CD14-positive monocyte (primary cell): ENCODE results near the gene NDUFA5. TPM values are rescaled to one million over a fixed set of nuclear protein-coding genes. Genes with fewer than 3 reads are reported as not detected.

Experiments used
- DNase-seq, 3 donors: peaks; one replicate each; pipeline ENCODE4 v3.0.0-alpha.2; 2011 to 2022
- H2AFZ ChIP-seq: 2 replicates; pipeline ENCODE4 v1.6.0; 2012; ENCODE audit warnings: mild to moderate bottlenecking, low read depth, low read length, inconsistent platforms; ENCODE audit not compliant: insufficient read depth, poor library complexity, severe bottlenecking
- H3K27ac ChIP-seq, 2 donors: 1 replicate in 1 of 2; 2 replicates in 1 of 2; pipeline ENCODE4 v1.5.1; 2012 to 2013; ENCODE audit warnings: low read length in 2 of 2, control low read depth in 1 of 2, inconsistent platforms in 1 of 2, low read depth in 1 of 2, mild to moderate bottlenecking in 1 of 2
- H3K27me3 ChIP-seq, 2 donors: one replicate each; pipeline versions ENCODE4 v1.6.0 to v1.6.1; 2011 to 2013; ENCODE audit warnings: low read length in 2 of 2; ENCODE audit not compliant: control insufficient read depth in 2 of 2, insufficient read depth in 2 of 2
- H3K36me3 ChIP-seq, 2 donors: replicated peaks in 1 of 2; 1 replicate in 1 of 2; 2 replicates in 1 of 2; pipeline versions ENCODE4 v1.5.1 to v1.6.1; 2012 to 2013; ENCODE audit warnings: low read length in 2 of 2, control low read depth in 1 of 2, inconsistent platforms in 1 of 2, mild to moderate bottlenecking in 1 of 2; ENCODE audit not compliant: insufficient read depth in 2 of 2, control insufficient read depth in 1 of 2
- H3K4me1 ChIP-seq, 2 donors: 1 replicate in 1 of 2; 2 replicates in 1 of 2; pipeline versions ENCODE4 v1.5.1 to v1.6.1; 2012 to 2013; ENCODE audit warnings: low read length in 2 of 2, control low read depth in 1 of 2, inconsistent platforms in 1 of 2, mild to moderate bottlenecking in 1 of 2, moderate library complexity in 1 of 2; ENCODE audit not compliant: insufficient read depth in 2 of 2, control insufficient read depth in 1 of 2
- H3K4me2 ChIP-seq: replicated peaks from 2 replicates; pipeline ENCODE3; 2012; ENCODE audit warnings: low read length, moderate library complexity, mild to moderate bottlenecking; ENCODE audit not compliant: poor library complexity, severe bottlenecking; ENCODE audit errors: extremely low read depth
- H3K4me3 ChIP-seq, 3 experiments: fragments of 200-600 bp in 1 of 3; sonication (generic) in 1 of 3; replicated peaks in 1 of 3; 1 replicate in 2 of 3; 2 replicates in 1 of 3; pipeline ENCODE4 v1.5.1; 2011 to 2013; ENCODE audit warnings: low read length in 3 of 3, mild to moderate bottlenecking in 3 of 3, control low read depth in 2 of 3, low read depth in 2 of 3, inconsistent platforms in 1 of 3, moderate library complexity in 1 of 3
- H3K79me2 ChIP-seq: 2 replicates; pipeline ENCODE4 v1.6.0; 2012; ENCODE audit warnings: mild to moderate bottlenecking, control low read depth, inconsistent platforms, low read length, moderate library complexity; ENCODE audit not compliant: insufficient read depth
- H3K9ac ChIP-seq: 2 replicates; pipeline ENCODE4 v1.6.0; 2017; ENCODE audit warnings: low read length, mild to moderate bottlenecking; ENCODE audit not compliant: insufficient read depth, poor library complexity, severe bottlenecking
- H3K9me3 ChIP-seq, 2 donors: replicated peaks in 1 of 2; 1 replicate in 1 of 2; 2 replicates in 1 of 2; pipeline versions ENCODE4 v1.5.1 to v1.6.1; 2012 to 2013; ENCODE audit warnings: low read length in 2 of 2, control low read depth in 1 of 2; ENCODE audit not compliant: control insufficient read depth in 1 of 2, insufficient read depth in 1 of 2
- H4K20me1 ChIP-seq: 2 replicates; pipeline ENCODE4 v1.6.0; 2012; ENCODE audit warnings: mild to moderate bottlenecking, low read length, control low read depth, moderate library complexity; ENCODE audit not compliant: insufficient read depth
- H3K27ac Mint-ChIP-seq, 7 donors: one replicate each; pipeline ENCODE4 v1.8.0; 2020; ENCODE audit warnings: mild to moderate bottlenecking in 7 of 7, mixed read lengths in 7 of 7, moderate library complexity in 6 of 7, inconsistent platforms in 2 of 7
- H3K27me3 Mint-ChIP-seq, 3 donors: one replicate each; pipeline ENCODE4 v1.8.0; 2021 to 2022; ENCODE audit warnings: low read depth in 3 of 3, mild to moderate bottlenecking in 3 of 3, mixed read lengths in 3 of 3, moderate library complexity in 3 of 3, inconsistent platforms in 1 of 3
- H3K36me3 Mint-ChIP-seq, 2 donors: one replicate each; pipeline ENCODE4 v1.8.0; 2020; ENCODE audit warnings: mixed read lengths in 2 of 2, inconsistent platforms in 1 of 2, mild to moderate bottlenecking in 1 of 2
- H3K4me1 Mint-ChIP-seq: one replicate; pipeline ENCODE4 v1.8.0; 2020; ENCODE audit warnings: mild to moderate bottlenecking, mixed read lengths
- H3K4me3 Mint-ChIP-seq, 2 donors: one replicate each; pipeline ENCODE4 v1.8.0; 2020; ENCODE audit warnings: mild to moderate bottlenecking in 2 of 2, mixed read lengths in 2 of 2, moderate library complexity in 1 of 2
- H3K9me3 Mint-ChIP-seq, 7 donors: one replicate each; pipeline ENCODE4 v1.8.0; 2020 to 2022; ENCODE audit warnings: mixed read lengths in 7 of 7, mild to moderate bottlenecking in 6 of 7, moderate library complexity in 6 of 7, inconsistent platforms in 2 of 7
- WGBS: methylation state at CpG from one replicate; pipeline ENCODE4 v1.1.5; 2013; ENCODE audit warnings: missing lambda C conversion rate; ENCODE audit not compliant: insufficient coverage; 5-methylcytosine and 5-hydroxymethylcytosine counted together
- intact Hi-C, 2 donors: fragments of 100-400 bp; cut with micrococcal nuclease; formaldehyde crosslinking; loops; one replicate each; pipeline versions ENCODE4 v1.15.0 to v1.15.1; 2023
- polyA plus RNA-seq, 3 donors: library from polyadenylated mRNA; depleted of rRNA in 1 of 3; unstranded in 2 of 3; stranded (reverse) in 1 of 3; fragments of 300-500 nt in 2 of 3; fragments of >200 nt in 1 of 3; fragmentation: Illumina TruSeq in 2 of 3; gene quantifications; 1 replicate in 2 of 3; 2 replicates in 1 of 3; pipeline ENCODE4 v1.2.3, GENCODE V29; 2012 to 2021
- TF ChIP-seq, protein P1 (sequence below): fragments of 200-600 bp; IDR thresholded peaks from one replicate; pipeline ENCODE4 v1.8.0; 2022; ENCODE audit warnings: antibody characterized with exemption, mild to moderate bottlenecking

NDUFA5 gene
- polyA plus RNA-seq, 3 donors = 6.9 to 49.2 (median 37.3) TPM

DNA sequence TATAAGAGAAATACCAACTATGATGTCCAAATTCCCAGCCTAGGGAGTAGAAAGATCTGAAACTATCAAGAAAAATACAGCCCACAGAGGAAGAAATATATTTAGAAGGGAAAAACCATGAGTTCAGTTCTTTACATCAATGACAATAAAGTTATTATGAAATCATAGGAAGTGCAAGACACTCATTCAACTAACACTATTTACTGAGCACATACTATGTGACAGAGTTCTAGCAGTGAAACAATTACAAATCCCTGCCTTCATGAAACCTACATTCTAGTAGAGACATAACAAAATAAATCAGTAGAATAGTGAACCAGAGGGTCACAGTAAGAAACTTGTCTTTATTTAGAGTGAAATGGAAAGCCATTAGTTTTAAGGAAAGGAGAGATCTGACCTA, 2.1 kb downstream of the NDUFA5 start:
- no peak for DNase-seq
- no peak overlapping the region for H2AFZ ChIP-seq
- no peak overlapping the region for H3K9ac ChIP-seq
- TF ChIP-seq, protein P1, sequence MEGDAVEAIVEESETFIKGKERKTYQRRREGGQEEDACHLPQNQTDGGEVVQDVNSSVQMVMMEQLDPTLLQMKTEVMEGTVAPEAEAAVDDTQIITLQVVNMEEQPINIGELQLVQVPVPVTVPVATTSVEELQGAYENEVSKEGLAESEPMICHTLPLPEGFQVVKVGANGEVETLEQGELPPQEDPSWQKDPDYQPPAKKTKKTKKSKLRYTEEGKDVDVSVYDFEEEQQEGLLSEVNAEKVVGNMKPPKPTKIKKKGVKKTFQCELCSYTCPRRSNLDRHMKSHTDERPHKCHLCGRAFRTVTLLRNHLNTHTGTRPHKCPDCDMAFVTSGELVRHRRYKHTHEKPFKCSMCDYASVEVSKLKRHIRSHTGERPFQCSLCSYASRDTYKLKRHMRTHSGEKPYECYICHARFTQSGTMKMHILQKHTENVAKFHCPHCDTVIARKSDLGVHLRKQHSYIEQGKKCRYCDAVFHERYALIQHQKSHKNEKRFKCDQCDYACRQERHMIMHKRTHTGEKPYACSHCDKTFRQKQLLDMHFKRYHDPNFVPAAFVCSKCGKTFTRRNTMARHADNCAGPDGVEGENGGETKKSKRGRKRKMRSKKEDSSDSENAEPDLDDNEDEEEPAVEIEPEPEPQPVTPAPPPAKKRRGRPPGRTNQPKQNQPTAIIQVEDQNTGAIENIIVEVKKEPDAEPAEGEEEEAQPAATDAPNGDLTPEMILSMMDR = no peak
- no peak overlapping the region for H3K4me2 ChIP-seq
- Mint-ChIP-seq H3K36me3 (peaks cover 13 to 28% of the 10 kb centered on the region in 2 donors), H3K4me1 (peaks cover 7% of the 10 kb centered on the region), H3K27me3 (peaks cover 0 to 5% (median 4%) of the 10 kb centered on the region in 3 donors), H3K27ac (no peak overlapping the region), H3K4me3 (no peak overlapping the region), H3K9me3 (peaks cover 0 to 3% (median 0%) of the 10 kb centered on the region in 7 donors)
- intact Hi-C loops = loop anchor here in 1 of 2 donors (10.0 kb wide), 2 partner anchors 189 to 1379 kb away; partner anchors contain the start of gene WASL
- peaks cover 11 to 25% of the 10 kb centered on the region in 2 donors for H3K36me3 ChIP-seq
- peaks cover 15 to 20% of the 10 kb centered on the region in 2 donors for H3K4me1 ChIP-seq
- no peak overlapping the region for H3K27ac ChIP-seq
- peaks cover under 1 to 6% of the 10 kb centered on the region in 2 donors for H3K27me3 ChIP-seq
- no peaks in the 10 kb centered on the region for H3K9me3 ChIP-seq
- H3K4me3 ChIP-seq = no peak overlapping the region
- H4K20me1 ChIP-seq = peaks cover 7% of the 10 kb centered on the region
- peaks cover 32% of the 10 kb centered on the region for H3K79me2 ChIP-seq

DNA sequence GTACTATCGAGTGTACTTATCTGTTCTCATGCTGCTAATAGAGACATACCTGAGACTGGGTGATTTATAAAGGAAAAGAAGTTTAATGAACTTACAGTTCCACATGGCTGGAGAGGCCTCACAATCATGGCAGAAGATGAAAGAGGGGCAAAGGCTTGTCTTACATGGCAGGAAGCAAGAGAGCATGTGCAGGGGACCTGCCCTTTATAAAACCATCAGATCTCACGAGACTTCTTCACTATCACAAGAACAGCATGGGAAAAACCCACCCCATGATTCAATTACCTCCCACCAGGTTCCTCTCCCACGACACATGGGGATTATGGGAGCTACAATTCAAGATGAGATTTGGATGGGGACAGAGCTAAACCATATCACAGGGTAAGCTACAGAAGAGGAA, 4.5 kb downstream of the NDUFA5 start:
- Histone ChIP-seq H3K9me3 (no peaks in the 10 kb centered on the region), H4K20me1 (peaks cover 10% of the 10 kb centered on the region), H3K9ac (no peak overlapping the region), H3K36me3 (peaks cover 23 to 48% of the 10 kb centered on the region in 2 donors), H3K4me3 (no peak overlapping the region), H3K4me2 (no peak overlapping the region), H3K27ac (no peak overlapping the region), H3K4me1 (peaks cover 13 to 17% of the 10 kb centered on the region in 2 donors), H3K79me2 (peaks cover 32% of the 10 kb centered on the region), H2AFZ (no peak overlapping the region), H3K27me3 (no peaks in the 10 kb centered on the region)
- Mint-ChIP-seq H3K4me3 (no peak overlapping the region), H3K27me3 (no peaks in the 10 kb centered on the region), H3K4me1 (peaks cover 8% of the 10 kb centered on the region), H3K9me3 (peaks cover 0 to 3% (median 0%) of the 10 kb centered on the region in 7 donors), H3K36me3 (peaks cover 30 to 46% of the 10 kb centered on the region in 2 donors), H3K27ac (no peak overlapping the region)
- intact Hi-C loops = loop anchor here in 1 of 2 donors (10.0 kb wide), 2 partner anchors 192 to 1382 kb away; partner anchors contain the start of gene WASL
- no CpG with 5 or more reads among the region's 3 CpGs for whole genome bisulfite sequencing
- TF ChIP-seq, protein P1 = no peak
- no peak for DNase-seq
